Testis (tissue), 2 donors: Measurements from ENCODE around the gene MMD2.

Source experiments
- CTCF ChIP-seq, 3 experiments: fragments of 450-650 bp in 2 of 3; fragments of 200-600 bp in 1 of 3; sonication (generic) in 1 of 3; IDR thresholded peaks; one replicate each; pipeline ENCODE4 v1.5.1; 2016 to 2019; ENCODE audit warnings: antibody characterized with exemption in 3 of 3, mild to moderate bottlenecking in 2 of 3, moderate library complexity in 1 of 3
- POLR2A ChIP-seq: fragments of 450-650 bp; IDR thresholded peaks from one replicate; pipeline ENCODE4 v1.6.1; 2017; ENCODE audit warnings: antibody characterized with exemption, mild to moderate bottlenecking, moderate library complexity

GRCh38 chr7:4888161-4888560, 70.8 kb downstream of the MMD2 start:
- TF ChIP-seq CTCF (IDR thresholded peaks at IDR 0.05): no peak
- TF ChIP-seq POLR2A: no peak
